ENCODE results near the gene TAS2R14.

The TAS2R14 gene

GRCh38 chr12:10939163-10939562 is at the start of gene TAS2R14:
Gene TAS2R14, minus strand, starts transcription at chr12:10939263. Its CDS starts 56 bp downstream, at chr12:10939207.
- DNase-seq (ENCODE audit: low spot score): no peak

- DNase-seq (ENCODE audit: low spot score): no peak
Observed at GRCh38 chr12:10986812-10987211, 47.7 kb upstream of the TAS2R14 start, which contains the start of gene TAS2R50. Gene TAS2R50, minus strand, starts transcription at chr12:10986912. Its CDS starts 52 bp downstream, at chr12:10986860.

- DNase-seq (ENCODE audit: low spot score): no peak
Observed at GRCh38 chr12:10982244-10982643, 43.2 kb upstream of the TAS2R14 start.

GRCh38 chr12:10974965-10975364 is 35.9 kb upstream of the TAS2R14 start:
- no peak for DNase-seq (ENCODE audit: low spot score)

- peak; percentile 9 for DNase-seq (ENCODE audit: low spot score)
Observed at GRCh38 chr12:10968765-10969456, 29.8 kb upstream of the TAS2R14 start.

- no peak for DNase-seq (ENCODE audit: low spot score)
Observed at GRCh38 chr12:10967409-10967808, 28.3 kb upstream of the TAS2R14 start.

- no peak for DNase-seq (ENCODE audit: low spot score)
Observed at GRCh38 chr12:10966314-10966713, 27.3 kb upstream of the TAS2R14 start.

GRCh38 chr12:10965476-10965875 is 26.4 kb upstream of the TAS2R14 start:
- no peak for DNase-seq (ENCODE audit: low spot score)

- no peak for DNase-seq (ENCODE audit: low spot score)
Observed at GRCh38 chr12:10960211-10960610, 21.1 kb upstream of the TAS2R14 start.

GRCh38 chr12:10959804-10960203 is 20.7 kb upstream of the TAS2R14 start:
- no peak for DNase-seq (ENCODE audit: low spot score)

GRCh38 chr12:10957741-10958140 is 18.7 kb upstream of the TAS2R14 start:
- DNase-seq (ENCODE audit: low spot score): no peak

GRCh38 chr12:10956085-10956484 is 17.0 kb upstream of the TAS2R14 start:
- DNase-seq (ENCODE audit: low spot score): no peak

GRCh38 chr12:10952645-10953044 is 13.6 kb upstream of the TAS2R14 start:
- DNase-seq (ENCODE audit: low spot score): no peak

GRCh38 chr12:10943167-10943566 is 4.1 kb upstream of the TAS2R14 start:
- DNase-seq (ENCODE audit: low spot score): no peak

GRCh38 chr12:10941916-10942607 is 3.0 kb upstream of the TAS2R14 start:
- DNase-seq (ENCODE audit: low spot score): peak; percentile 98

- no peak for DNase-seq (ENCODE audit: low spot score)
Observed at GRCh38 chr12:10941369-10941768, 2.3 kb upstream of the TAS2R14 start.

- DNase-seq (ENCODE audit: low spot score): peak; percentile 98
Observed at GRCh38 chr12:10940389-10940788, 1.3 kb upstream of the TAS2R14 start.

- no peak for DNase-seq (ENCODE audit: low spot score)
Observed at GRCh38 chr12:10936506-10936905, 2.6 kb downstream of the TAS2R14 start.

- no peak for DNase-seq (ENCODE audit: low spot score)
Observed at GRCh38 chr12:10928746-10929286, 10.2 kb downstream of the TAS2R14 start, which contains the start of gene PRH2. Gene PRH2, plus strand, starts transcription at chr12:10929236. Its CDS starts 38 bp downstream, at chr12:10929274.

GRCh38 chr12:10926269-10926668 is 12.8 kb downstream of the TAS2R14 start:
- DNase-seq (ENCODE audit: low spot score): no peak

- no peak for DNase-seq (ENCODE audit: low spot score)
Observed at GRCh38 chr12:10919809-10920208, 19.3 kb downstream of the TAS2R14 start.

GRCh38 chr12:10910380-10910779 is 28.7 kb downstream of the TAS2R14 start:
- DNase-seq (ENCODE audit: low spot score): no peak

- no peak for DNase-seq (ENCODE audit: low spot score)
Observed at GRCh38 chr12:10909462-10909861, 29.6 kb downstream of the TAS2R14 start, which contains the start of gene TAS2R13. Gene TAS2R13, minus strand, starts transcription at chr12:10909562. Its CDS starts 264 bp downstream, at chr12:10909298.
